Colonic mucosa (tissue), 4 donors: ENCODE measurements around the gene BTBD16. TPM values are rescaled to one million over a fixed set of nuclear protein-coding genes. Genes with fewer than 3 reads are reported as not detected.

Experiments
- DNase-seq: peaks from one replicate; pipeline ENCODE4 v3.0.0-alpha.2; 2020
- H3K27ac ChIP-seq: fragments of 200-600 bp; one replicate; pipeline ENCODE4 v1.8.0; 2021
- H3K27me3 ChIP-seq: fragments of 200-600 bp; one replicate; pipeline ENCODE4 v1.8.0; 2021
- H3K36me3 ChIP-seq: fragments of 200-600 bp; one replicate; pipeline ENCODE4 v1.8.0; 2021
- H3K4me1 ChIP-seq: fragments of 200-600 bp; one replicate; pipeline ENCODE4 v1.8.0; 2021; ENCODE audit warnings: mild to moderate bottlenecking
- H3K4me3 ChIP-seq: fragments of 200-600 bp; one replicate; pipeline ENCODE4 v1.8.0; 2021
- H3K9ac ChIP-seq, 2 donors: one replicate each; pipeline ENCODE4 v1.7.0; 2013; ENCODE audit warnings: control low read depth in 2 of 2, low read depth in 2 of 2, low read length in 2 of 2
- H3K9me3 ChIP-seq: fragments of 200-600 bp; one replicate; pipeline ENCODE4 v1.8.0; 2021
- intact Hi-C: fragments of 100-400 bp; cut with DNase I; formaldehyde crosslinking; loops from one replicate; pipeline ENCODE4 v1.14.1; 2022
- total RNA-seq, 2 donors: library from RNA; stranded (reverse); fragmentation: NEBNext Ultra II Directional in 1 of 2; extraction: Animal tissue kit (Norgen Biotek cat#: 25700) in 1 of 2; gene quantifications; one replicate each; pipeline ENCODE4 v1.2.1, GENCODE V29; 2021
- TF ChIP-seq, protein P1 (sequence below): fragments of 200-600 bp; IDR thresholded peaks from one replicate; pipeline ENCODE4 v1.8.0; 2022; ENCODE audit warnings: antibody characterized with exemption, mild to moderate bottlenecking
- donor health status: healthy.
- donor health status: DM: no; HTN: no; CAD: no.
- donor health status: DM: no; HTN: no; CAD: no.

BTBD16 gene
- total RNA-seq, 2 donors from 2014 or later = 0.13 to 0.40 TPM

- intact Hi-C loops = no loop called here
- no peaks in the 10 kb centered on the region for H3K36me3 ChIP-seq
Measured at GRCh38 chr10:122246830-122247520, 24.1 kb upstream of the BTBD16 start.

GRCh38 chr10:122248356-122249302, 22.5 kb upstream of the BTBD16 start:
- Histone ChIP-seq H3K4me1 (no peaks in the 10 kb centered on the region), H3K27me3 (no peaks in the 10 kb centered on the region), H3K9me3 (no peaks in the 10 kb centered on the region), H3K9ac (no peak overlapping the region), H3K4me3 (no peak overlapping the region), H3K36me3 (no peaks in the 10 kb centered on the region), H3K27ac (no peak overlapping the region)
- intact Hi-C loops = no loop called here
- no peak for DNase-seq
- TF ChIP-seq, protein P1, sequence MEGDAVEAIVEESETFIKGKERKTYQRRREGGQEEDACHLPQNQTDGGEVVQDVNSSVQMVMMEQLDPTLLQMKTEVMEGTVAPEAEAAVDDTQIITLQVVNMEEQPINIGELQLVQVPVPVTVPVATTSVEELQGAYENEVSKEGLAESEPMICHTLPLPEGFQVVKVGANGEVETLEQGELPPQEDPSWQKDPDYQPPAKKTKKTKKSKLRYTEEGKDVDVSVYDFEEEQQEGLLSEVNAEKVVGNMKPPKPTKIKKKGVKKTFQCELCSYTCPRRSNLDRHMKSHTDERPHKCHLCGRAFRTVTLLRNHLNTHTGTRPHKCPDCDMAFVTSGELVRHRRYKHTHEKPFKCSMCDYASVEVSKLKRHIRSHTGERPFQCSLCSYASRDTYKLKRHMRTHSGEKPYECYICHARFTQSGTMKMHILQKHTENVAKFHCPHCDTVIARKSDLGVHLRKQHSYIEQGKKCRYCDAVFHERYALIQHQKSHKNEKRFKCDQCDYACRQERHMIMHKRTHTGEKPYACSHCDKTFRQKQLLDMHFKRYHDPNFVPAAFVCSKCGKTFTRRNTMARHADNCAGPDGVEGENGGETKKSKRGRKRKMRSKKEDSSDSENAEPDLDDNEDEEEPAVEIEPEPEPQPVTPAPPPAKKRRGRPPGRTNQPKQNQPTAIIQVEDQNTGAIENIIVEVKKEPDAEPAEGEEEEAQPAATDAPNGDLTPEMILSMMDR = no peak

More at GRCh38 chr10:122246830-122247520, 24.1 kb upstream of the BTBD16 start:
- Histone ChIP-seq H3K27ac (no peak overlapping the region), H3K27me3 (no peaks in the 10 kb centered on the region), H3K9me3 (no peaks in the 10 kb centered on the region), H3K9ac (no peak overlapping the region), H3K4me1 (no peaks in the 10 kb centered on the region), H3K4me3 (no peak overlapping the region)
- DNase-seq = no peak
- TF ChIP-seq, protein P1 = no peak

- H3K4me3 ChIP-seq = no peak overlapping the region
Measured at GRCh38 chr10:122249303-122249850, 21.7 kb upstream of the BTBD16 start.

DNA sequence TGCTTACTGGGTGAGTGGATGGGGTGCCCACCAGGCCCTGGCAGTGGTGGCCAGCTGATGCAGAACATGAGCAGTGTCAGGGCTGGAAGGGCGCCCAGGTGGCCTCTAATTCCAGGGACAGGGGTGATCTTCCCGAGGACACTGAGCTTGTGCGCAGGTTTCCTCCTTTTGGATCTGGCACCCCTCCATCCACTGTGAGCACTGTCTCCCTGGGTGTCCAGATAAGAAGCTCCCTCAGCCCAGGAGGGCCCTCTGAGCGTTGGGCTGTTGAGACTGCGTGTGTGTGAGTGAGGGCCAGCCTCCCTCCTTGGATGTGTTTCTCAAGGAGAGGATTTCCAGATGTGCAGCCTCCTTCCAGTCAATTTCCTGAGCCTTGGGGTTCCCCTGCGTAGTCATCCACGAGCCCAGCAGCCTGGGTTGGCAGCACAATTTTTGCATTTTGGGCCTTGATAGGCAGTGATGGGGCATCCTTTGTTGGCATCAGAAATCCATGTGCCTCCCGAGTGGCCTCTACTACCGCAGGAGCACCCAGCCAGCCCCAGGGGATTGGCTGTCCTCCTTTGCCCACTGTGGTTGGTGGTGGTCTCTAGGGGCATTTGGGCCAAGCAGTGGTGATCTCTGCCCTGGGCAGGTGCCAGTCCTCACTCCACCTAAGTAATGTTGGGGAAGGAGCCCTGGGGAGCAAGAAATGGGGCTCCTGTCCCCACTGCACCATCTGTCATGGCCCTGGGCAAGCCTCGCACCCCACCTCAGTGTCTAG, 20.9 kb upstream of the BTBD16 start:
- Histone ChIP-seq H3K27me3 (no peaks in the 10 kb centered on the region), H3K36me3 (no peaks in the 10 kb centered on the region), H3K4me1 (no peaks in the 10 kb centered on the region), H3K9me3 (no peaks in the 10 kb centered on the region), H3K4me3 (no peak overlapping the region), H3K27ac (no peak overlapping the region), H3K9ac (no peak overlapping the region)
- DNase-seq = no peak
- TF ChIP-seq, protein P1 = no peak
- intact Hi-C loops = no loop called here

More at GRCh38 chr10:122249303-122249850, 21.7 kb upstream of the BTBD16 start:
- Histone ChIP-seq H3K4me1 (no peaks in the 10 kb centered on the region), H3K27ac (no peak overlapping the region), H3K36me3 (no peaks in the 10 kb centered on the region), H3K27me3 (no peaks in the 10 kb centered on the region), H3K9ac (no peak overlapping the region), H3K9me3 (no peaks in the 10 kb centered on the region)
- TF ChIP-seq, protein P1 = no peak
- DNase-seq = no peak
- intact Hi-C loops = no loop called here
